Measurements from ENCODE around the gene PBX3.

- TF ChIP-seq POLR2A (IDR thresholded peaks at IDR 0.05) = no peak
- TF ChIP-seq CTCF (IDR thresholded peaks at IDR 0.05) = no peak
Observed at GRCh38 chr9:125924351-125924750, 177.2 kb downstream of the PBX3 start.
